Inflammatory macrophage (primary cell): ENCODE measurements around the gene DMXL2.
"Not testable (repeated sequence)": the region's sequence is repeated elsewhere in the genome, so short reads cannot be mapped to it uniquely, and the experiment has no call there.

Source experiments
- DNase-seq, 2 donors: peaks; one replicate each; pipeline ENCODE4 v3.0.0-alpha.2; 2020 to 2022

DMXL2 gene

DNA sequence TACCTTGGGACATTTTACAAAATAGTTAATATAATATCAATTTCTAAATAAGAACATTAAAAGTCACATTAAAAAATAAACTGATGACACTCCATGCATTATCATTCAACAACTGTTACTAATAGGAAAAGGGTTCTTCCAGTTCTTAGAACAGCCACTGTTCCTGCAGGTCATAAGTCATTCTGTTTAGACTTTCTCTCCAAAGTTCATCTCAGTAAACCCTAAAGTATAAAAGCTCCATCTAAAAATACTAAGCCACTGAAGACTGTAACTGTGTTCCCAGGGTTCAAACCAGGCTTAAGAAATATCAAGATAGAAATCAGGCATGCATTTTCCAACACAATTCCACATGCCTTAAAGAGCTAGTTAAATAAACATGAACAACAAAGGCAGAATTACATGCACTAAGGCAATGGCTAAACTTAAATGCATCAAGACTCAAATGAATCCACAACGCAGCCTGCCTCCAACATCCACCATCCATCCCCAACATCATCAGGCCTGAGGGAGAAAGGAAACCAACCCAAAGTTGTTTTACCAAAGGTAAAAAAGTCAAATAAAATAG lies 46.2 kb downstream of the DMXL2 start:
- DNase-seq = peak in 1 of 2 donors; percentile 2

DNA sequence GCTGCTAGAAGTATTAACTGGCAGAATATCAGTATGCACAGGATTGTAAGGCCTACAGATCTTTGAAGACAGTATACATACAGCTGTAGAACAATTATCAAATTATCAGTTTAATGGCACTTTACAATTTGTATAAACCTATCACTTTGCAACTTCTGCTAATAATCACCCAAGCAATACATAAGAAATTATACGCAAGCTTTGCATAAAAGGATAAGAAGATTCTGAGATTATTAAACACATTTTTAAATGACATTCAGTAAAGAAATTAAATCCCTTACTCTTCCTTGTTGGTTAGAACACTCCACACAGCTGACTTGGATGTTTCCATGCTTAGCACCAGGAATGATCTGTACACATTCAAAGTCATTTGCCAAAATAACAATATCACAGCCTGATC lies 46.8 kb downstream of the DMXL2 start:
- no peak for DNase-seq

DNA sequence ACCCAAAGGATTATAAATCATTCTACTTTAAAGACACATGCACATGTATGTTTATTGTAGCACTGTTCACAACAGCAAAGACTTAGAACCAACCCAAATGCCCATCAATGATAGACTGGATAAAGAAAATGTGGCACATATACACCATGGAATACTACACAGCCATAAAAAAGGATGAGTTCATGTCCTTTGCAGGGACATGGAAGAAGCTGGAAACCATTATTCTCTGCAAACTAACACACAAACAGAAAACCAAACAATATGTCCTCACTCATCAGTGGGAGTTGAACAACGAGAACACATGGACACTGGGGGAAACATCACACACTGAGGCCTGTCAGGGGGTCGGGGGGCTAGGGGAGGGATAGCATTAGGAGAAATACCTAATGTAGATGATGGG lies 49.2 kb downstream of the DMXL2 start:
- not testable (repeated sequence) for DNase-seq

DNA sequence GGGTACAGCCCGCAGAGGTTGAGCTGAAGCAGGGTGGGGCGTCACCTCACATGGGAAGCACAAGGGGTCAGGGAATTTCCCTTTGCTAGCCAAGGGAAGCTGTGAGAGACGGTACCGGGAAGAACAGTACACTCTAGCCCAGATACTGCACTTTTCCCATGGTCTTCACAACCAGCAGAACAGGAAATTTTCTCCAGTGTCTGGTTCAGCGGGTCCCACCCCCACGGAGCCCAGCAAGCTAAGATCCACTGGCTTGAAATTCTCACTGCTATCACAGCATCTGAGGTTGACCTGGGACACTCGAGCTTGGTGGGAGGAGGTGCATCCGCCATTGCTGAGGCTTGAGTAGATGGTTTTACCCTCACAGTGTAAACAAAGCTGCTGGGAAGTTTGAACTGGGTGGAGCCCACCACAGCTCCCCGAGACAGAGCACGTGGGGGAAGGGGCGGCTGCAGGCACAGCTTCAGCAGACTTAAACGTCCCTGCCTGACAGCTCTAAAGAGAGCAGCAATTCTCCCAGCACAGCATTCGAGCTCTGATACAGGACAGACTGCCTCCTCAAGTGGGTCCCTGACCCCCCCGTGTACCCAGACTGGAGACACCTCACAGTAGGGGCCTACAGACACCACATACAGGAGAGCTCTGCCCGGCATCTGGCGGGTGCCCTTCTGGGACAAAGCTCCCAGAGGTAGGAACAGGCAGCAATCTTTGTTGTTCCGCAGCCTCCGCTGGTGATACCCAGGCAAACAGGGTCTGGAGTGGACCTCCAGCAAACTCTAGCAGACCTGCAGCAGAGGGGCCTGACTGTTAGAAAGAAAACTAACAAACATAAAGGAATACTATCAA lies 53.4 kb downstream of the DMXL2 start:
- peak in 1 of 2 donors; percentile 41 for DNase-seq

DNA sequence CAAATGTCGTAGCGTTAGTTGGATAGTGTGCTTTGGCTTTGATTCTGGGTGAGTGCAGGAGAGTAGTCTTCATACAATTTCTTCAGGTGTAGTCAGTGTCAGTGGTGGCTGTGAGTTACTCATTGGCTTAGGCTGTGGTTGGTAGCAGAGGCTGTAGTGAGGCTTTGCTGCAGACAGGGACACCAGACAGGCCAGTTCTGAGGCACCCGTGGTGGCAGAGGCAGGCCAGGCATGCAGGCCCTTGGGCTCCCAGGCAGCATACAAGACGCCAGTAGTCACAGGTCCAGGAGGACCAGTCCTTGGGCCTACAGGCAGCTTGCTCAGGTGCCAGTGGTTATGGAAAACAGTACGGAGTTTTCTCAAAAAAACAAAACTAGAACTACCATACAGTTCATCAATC lies 61.3 kb downstream of the DMXL2 start:
- DNase-seq = no peak

DNA sequence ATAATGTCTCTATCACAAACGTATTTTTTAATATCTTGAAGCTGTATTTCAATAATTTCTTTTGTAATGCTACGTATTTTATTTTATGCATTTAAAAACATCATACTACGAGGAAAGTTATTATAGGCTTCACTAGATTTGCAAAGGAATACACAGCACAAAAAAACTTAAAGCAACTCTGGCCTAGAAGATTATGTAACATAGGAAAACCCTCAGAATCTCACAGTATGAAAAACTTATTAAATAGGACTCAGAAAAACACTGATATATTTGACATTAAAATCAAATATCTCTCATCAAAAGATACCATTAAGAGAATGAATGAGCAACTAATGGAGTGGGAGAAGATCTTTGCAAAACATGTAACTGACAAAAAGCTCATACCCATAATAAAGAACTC lies 63.7 kb downstream of the DMXL2 start:
- no peak for DNase-seq

DNA sequence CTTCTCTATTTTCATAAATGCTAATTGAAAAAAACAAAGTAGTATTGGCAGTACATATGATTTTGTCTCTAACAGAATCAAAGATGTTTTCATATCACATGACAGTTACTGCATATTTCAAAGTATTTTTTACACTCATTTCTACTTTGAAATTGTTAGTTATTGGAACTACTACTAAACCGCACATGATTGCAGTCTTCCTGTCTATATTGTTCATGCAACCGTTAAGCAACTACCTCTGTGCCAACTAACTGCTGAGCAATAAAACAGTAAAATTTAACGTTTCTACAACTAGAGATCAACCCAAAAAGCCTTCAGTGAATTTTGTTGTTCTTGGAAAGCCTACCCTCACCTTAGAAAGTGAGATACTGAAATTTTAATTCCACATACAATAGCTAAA lies 64.2 kb downstream of the DMXL2 start:
- DNase-seq = peak; percentile 64 to 79

DNA sequence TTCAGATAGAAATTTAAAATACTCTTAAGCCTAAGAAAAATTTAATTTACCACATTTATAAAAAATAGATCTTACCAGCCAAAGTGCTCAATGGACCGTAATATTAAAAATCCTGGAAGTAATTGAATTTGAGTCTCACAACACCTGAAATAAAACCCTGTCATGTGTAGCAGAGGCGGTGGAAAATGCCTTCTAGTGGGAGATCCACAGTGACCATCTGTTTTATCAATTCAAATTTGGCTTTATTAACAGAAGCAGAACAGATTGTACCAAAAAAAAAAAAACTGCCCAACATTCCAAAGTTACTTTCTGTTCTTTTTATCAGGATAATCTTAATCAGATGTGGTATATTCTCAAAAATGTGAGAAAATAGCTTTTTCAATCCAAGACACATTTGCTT lies 71.7 kb downstream of the DMXL2 start:
- DNase-seq = no peak

DNA sequence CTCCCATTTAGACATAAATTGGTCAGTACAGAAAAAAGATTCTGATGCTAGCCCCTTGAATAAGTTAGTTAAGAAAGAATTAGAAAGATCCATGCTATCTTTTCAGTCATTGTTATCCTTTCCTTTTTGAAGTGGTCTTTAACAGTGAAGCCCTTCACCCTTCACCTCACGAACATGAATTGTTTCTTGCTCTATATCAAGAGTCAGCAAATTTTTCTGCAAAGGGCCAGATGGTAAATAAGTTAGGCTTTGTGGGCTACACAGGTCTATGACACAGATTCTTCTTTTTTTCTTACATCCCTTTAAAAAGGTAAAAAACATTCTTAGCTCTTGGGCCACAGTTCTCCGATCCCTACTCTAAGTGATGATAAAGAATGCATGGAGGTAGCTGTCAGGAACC lies 74.9 kb downstream of the DMXL2 start:
- no peak for DNase-seq

DNA sequence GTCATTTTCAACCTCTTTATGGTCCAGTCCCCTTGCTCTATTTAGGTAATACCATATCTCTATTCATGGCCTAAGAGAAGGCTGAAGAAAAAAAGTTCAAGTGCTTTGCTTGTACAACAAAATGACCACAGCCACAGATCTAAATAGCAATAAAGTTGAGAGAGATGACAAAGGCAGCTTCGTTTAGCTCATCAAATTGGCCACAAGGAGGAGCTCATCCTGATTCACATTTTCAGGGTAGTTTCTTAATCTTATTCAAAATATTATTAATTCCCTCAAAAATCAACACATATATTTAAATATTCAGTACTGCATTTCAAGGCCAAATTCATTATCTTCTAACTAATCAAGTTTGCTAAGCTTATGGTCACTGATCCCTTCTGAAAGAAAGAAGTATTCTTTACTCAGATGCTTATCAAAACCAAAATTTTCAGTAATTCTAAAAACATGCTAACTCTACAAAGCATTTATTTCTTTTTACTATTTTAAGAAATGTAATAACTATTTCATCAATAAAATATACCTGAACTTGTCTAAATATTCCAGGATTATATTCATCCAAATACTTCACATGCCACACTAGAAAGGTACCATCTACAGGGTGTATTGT lies 85.5 kb downstream of the DMXL2 start:
- peak; percentile 19 to 34 for DNase-seq

DNA sequence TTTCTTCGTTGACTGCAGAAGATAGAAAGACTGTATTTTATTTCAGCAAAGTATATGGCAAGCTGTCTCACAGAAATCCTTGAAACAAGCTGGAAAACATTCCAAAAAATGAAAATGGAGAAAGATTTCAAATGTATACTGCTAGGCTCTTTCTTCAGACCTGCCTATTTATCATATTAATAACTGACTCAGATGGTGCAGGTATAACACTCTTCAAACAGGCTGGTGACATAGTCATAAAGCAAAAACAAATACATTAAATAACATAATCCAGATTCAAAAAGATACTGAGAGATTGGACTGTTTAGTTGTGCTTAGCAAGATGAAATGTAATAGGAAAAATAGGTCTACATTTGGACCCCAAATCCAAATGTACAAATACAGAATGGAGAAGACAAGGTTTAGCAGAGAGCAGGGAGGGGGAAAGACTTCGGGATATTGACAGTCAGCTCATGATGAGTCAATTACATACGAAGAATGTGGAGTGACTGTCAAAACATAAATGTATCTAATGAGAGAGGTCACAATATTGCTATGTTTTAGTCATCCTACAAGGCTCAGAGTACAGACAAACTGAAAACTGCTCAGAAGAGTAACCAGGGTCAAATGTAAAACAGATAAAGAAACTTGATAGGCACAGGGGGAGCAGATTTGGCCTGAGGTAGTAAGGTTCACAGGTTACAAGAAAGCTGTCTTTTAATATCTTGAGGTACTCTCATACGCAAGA lies 88.7 kb downstream of the DMXL2 start:
- DNase-seq = no peak

DNA sequence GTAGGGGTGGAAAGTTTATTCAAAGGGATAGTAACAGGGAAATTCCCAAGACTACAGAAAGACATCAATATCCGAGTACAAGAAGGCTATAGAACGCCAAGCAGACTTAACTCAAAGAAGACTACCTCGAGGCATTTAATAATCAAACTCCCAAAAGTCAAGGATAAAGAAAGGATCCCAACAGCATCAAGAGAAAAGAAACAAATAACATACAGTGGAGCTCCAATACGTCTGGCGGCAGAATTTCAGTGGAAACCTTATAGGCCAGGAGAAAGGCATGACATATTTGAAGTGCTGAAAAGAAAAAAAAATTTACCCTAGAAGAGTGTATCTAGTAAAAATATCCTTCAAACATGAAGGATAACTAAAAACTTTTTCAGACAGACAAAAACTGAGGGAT lies 95.6 kb downstream of the DMXL2 start:
- DNase-seq = no peak

DNA sequence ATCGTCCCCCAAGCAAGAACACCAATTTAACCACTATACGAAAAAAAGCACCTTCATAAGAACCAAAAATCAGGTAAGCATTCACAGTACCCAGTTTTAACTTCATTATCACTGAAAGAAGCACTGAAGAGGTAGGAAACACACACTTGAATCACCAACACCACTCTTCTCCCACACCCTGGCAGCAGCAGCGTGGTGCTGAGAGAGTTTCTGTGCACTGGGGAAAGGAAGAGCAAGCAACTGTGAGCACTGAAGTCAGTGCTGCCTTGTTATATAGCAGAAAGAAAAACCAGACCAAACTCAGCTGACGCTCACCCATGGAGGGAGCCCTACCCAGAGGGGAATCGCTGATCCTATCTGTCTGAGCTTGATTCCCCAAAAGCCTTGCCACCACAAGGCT lies 98.2 kb downstream of the DMXL2 start:
- no peak for DNase-seq

DNA sequence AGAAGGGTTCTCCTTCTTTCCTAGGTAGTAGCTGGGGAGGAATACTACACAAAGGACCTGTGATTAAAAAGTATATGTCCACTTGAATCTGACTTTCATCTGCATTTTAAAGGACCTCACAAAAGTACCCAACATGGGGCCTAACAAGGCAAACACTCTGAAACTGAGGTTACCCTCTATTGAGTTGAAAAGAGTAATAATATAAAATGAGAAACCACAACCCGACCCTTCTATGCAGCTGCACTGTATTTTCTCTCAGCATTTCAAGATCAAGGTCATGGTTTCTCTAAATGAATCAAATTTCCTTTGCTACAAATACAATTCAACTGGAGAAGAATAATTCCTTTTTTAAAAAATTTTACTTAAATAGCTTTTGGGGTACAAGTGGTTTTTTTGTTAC lies 106.3 kb downstream of the DMXL2 start:
- DNase-seq = no peak

DNA sequence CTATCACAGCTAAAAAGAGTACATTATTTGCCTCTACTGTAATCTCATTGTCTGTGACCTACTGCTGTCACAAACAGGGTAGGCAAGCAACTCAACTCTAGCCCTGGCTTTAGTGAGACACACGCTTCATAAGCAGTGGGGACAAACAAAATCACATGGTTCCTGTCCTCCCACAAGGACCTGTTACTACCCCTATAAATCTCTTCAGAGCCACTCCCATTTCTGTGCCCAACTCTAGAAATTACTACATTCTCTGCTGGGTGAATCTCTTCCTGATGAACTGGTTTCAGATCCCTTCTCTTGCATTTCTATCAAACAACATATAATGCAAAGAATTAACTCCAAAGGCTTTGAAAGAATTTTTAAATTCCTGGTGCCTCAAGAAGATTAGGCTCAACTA lies 117.3 kb downstream of the DMXL2 start:
- DNase-seq = peak; percentile 44 to 47

DNA sequence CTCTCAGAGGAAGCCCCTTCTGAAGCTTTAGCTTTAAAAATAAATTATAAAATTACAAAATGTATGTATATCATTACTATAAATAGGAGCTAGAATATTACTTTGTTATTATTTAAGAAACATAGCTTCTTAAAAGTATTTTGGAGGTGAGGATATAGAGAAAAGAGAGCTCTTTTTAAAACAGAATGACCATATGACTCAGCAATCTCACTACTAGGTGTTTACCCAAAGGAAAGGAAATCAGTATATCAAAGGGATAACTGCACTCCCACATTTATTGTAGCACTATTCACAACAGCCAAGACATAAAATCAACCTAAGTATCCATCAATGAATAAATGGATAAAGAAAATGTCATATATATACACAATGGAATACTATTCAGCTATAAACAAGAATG lies 119.6 kb downstream of the DMXL2 start:
- DNase-seq = no peak

DNA sequence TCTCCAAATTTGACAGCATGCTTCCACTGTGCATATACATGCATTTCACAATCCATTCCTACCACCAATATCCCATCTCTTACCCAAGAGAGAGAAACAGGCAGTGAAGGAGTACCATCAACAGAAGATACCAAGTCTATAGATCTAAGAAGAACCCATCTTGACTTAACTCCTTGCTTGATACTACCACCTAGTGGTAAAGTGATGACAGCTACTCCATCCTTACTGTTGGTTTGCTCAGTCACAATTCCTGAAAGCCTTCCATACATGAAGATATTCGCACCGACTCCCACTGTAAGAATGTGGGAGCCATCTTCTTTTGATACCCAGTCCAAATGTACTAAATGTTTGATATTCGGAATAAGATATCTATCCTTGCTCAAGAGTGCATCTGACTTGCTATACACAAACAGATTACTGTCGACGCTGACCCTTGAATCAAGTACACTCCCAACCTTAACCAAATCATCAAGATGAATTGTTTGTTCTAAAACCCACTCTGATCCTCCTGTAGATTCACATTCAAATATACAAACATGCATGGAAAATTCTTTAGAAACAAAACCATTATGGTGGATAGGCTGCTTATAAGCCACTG lies 123.1 kb downstream of the DMXL2 start:
- no peak for DNase-seq

DNA sequence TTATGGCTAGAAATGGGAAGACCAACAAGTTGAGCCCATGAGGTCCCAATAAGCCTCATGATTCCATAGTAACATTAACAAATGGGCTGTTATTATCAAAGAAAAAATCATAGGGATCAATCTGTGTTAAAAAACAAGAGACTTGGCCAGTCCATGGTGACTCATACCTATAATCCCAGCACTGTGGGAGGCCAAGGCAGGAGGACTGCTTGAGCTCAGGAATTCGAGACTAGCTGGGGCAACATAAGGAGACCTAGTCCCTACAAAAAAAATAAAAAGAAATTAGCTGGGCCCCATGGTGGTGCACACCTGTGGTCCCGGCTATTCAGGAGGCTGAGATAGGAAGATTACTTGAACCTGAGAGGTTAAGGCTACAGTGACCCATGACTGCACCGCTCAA lies 124.8 kb downstream of the DMXL2 start:
- DNase-seq = no peak

DNA sequence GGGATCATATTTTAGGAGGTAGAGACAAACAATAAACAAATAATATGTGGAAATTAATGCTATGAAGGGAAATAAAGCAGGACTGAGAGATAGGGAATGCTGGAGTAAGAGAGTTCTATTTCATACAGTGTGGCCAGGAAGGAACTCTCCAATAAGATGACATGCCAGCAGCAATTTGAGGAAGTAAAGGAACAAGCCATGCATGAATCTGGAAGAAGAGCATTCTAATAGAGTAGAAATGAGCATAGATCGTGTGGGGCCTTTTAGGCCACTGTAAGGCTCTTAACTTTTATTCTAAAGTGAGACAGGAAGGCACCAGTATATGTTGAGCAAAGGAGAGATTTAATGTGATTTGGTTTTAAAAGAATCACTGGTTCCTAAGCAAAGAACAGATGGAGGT lies 126.3 kb downstream of the DMXL2 start:
- DNase-seq = no peak

DNA sequence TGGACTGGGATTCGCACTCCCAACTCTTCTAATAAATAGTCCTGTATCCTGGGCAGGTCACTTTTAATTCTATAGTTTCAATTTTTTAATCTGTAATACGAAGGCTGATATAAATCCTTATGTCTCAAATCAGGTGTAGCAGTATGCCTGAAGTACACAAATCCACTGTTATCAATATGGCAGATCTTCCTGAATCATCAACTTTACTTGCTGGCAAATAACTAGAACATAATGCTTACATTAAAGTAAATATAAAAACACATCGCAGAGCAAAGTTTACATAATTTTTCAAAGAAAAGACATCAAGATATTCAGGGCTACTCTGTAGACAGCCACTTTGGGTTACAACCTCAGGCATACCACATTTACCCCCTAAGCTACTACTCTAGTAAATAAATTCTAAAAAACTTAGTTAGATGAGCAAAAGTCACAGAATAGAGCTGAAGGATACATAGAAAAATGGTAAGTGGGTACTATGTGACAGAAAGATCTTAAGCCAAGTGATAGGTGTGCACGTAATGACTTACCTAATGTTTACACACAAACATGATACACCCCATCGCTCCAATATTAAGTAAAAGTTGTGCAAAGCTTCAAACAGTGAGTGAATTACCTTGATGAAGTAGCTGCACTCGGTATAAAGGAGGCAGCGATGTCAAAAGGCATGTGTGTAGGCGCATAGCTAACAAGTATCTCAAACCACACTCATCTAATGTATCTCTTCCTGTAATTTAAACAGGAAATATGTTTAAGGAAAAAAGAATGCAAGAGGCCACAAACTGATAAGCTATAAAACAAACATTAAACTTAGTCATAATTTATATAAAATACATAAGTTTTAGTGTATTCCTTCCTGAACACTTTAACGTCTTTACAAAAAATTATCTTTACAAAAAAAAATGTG lies 127.9 kb downstream of the DMXL2 start:
- DNase-seq = no peak

DNA sequence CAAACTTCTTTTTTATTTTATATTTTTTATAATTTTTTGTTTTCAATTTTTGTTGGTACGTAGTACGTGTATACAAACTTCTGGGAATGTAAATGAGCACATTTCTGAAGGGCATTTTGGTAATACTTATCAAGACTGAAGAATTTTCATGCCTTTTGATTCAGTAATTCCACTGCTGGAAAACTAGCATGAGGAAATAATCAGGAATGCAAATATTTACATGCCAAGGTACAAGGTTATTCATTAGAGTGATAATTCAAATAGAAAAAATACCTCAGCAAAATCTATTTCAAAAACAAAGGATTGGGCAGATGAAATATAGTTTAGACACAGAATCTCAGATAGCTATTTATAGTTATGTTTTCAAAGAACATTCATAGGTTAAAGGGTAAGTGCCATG lies 128.7 kb downstream of the DMXL2 start:
- no peak for DNase-seq

DNA sequence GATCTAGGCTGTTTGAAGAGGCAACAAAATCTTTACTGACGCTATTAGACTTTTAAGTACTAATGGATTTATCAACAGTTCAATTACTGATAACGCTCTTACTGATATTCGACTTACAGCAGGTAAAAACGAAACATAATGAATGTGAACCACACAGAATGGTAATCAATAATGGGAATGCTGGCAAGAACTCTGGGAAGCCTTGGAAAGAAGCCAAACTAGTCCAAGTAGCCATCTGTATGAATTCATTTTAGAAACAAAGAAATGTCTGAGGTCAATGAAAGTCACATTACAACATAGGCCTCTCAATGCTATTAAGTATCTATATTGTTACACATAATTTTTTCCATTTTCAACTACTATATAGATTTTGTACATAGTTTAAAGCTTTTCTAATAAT lies 130.0 kb downstream of the DMXL2 start:
- DNase-seq = no peak
